Embryonic facial prominence (tissue), 1 donor: Measurements from ENCODE around the gene PLEKHJ1.

Source experiments
- DNase-seq: peaks from one replicate; pipeline ENCODE4 v3.0.0-alpha.2; 2016; ENCODE audit errors: extremely low spot score

The PLEKHJ1 gene

DNA sequence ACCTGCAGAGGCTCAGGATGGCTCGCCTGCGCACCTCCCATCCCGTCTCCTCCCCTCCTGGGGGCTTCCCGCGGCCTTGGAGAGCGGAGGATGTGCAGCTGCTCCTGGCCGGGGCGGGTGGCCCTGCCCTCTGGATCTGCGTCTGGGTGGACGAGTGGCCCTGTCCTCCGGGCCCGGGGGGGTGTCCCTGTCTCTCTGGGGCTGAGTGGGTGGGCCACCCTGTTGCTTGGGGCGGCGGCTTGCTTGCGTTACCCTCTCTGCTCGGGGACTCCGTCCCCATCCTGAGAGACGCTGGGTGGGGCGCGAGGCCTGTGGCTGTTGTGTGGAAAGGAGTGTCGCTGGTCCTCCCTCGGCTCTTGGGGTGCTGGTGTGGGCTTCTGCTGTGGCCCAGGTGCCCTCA is 37.8 kb downstream of the PLEKHJ1 start:
- no peak for DNase-seq

DNA sequence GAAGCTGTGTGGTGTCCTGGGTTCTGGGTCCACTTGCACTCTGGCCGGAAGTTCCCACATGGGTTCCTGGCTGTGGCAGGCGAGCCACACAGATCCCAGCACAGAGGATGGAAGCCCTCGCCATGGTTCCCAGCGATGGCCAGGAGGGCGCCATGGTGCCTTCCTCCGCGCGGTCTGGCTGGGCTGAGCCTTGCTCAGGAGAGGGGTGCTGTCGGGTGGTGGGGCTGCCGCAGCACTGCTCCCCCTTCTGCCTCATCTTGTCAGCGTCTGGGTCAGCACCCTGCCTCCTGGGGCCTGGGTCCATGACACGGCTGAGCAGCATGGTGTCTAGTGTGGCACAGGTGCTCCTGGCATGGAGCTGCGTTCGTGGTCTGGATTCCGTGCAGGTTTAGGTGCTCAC is 38.9 kb downstream of the PLEKHJ1 start:
- no peak for DNase-seq

DNA sequence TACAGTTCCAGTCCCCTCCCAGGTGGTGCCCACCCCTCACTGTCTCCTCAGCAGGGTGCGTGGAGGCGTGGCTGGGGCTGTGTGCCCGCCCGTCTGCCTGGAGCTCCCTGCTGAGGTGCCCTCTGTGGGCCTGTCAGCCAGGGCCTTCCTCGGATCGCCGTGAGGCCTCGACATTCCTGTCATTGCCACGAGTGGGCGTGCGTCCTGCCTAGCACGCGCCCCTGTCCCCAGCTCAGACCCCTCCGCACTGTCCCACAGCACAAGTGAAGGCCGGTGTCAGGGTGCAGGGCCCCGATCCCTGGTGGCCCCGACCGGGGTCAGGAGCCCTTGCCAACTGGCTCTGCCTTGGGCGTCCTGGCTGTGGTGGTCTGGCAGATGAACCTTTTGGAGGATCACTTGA is 40.2 kb downstream of the PLEKHJ1 start:
- DNase-seq: no peak

DNA sequence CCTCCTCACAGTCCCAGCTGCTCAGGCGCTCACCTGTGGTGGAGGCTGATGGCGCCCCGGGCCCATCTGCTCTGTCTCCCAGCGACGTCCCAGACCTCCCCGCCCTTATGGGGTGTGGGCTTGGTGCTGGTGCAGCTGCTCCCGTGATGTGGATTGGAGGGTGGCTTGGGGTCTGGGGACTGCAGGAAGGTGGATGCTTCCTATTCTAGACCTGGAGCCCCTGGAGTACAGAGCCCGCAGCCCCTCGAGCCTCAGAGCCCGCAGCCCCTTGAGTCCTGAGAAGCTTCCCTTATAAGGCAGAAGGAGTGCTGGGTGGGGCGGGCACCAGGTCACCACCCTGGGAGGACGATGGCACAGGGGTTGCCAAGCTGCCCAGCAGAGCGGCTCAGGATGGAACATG is 40.8 kb downstream of the PLEKHJ1 start:
- no peak for DNase-seq

DNA sequence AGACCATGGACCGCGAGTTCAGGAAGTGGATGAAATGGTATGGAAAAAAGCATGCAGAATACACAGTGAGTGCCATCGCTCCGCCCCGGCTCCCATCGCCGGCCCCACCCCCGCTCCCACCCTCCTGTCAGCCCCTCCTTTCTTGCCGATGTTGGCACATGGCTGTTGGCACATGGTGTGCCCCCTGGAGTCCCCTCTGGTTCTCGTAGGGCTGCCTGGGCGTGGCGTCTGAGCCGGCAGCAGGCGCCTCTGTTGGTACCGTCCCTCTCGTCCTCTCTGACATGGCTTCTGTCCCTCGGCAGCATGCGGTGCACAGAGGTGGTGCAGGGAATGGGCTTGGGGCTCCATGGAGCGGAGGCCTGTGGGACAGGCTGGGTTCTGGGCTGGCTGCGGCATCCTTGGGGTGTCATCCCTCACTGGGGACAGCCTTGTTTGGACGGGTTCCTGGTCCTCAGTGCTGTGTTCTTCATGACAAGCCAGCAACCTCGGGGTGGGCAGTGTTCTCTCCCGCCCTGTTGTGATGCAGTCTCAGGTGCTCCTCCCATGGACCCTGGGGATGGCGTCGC is 41.5 kb downstream of the PLEKHJ1 start:
- DNase-seq: no peak

DNA sequence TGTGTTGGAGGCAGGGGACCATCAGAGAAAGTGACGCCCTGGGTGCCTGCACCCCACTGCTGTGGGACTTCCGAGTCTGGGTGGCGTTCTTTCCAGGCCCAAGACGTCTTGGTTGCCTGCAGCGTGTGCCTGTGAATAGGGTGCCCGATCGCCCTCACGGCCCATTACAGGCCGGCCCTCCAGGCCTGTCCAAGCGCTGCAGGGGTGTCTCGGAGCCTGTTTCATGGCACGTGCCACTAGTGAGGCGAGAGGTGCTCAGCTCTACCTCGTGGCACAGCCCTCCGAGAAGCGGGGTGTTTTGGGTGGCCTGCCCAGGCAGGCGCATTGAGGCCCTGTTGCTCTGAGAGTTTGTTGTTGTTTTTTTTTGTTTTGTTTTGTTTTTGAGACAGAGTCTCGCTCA is 42.3 kb downstream of the PLEKHJ1 start:
- DNase-seq: no peak

DNA sequence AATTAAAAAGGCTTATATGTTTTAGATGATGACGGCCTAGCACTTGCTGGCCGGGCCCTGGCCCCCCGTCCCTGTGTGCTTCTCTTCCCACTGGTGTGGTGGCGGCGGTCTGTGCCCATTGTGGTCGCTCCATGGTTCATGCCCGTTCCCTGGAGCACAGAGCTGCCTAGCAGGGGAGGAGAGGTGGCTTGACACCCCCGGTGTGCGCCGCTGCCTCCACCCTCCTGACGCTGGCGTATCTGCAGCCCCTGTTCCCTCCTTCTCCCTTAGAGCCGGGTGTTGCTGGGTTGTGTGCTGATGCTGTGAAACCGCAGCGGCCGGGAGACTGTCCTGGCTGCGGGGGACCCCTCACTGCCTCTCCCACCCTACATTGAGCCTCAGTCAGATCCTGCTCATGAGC is 43.3 kb downstream of the PLEKHJ1 start:
- DNase-seq: no peak

DNA sequence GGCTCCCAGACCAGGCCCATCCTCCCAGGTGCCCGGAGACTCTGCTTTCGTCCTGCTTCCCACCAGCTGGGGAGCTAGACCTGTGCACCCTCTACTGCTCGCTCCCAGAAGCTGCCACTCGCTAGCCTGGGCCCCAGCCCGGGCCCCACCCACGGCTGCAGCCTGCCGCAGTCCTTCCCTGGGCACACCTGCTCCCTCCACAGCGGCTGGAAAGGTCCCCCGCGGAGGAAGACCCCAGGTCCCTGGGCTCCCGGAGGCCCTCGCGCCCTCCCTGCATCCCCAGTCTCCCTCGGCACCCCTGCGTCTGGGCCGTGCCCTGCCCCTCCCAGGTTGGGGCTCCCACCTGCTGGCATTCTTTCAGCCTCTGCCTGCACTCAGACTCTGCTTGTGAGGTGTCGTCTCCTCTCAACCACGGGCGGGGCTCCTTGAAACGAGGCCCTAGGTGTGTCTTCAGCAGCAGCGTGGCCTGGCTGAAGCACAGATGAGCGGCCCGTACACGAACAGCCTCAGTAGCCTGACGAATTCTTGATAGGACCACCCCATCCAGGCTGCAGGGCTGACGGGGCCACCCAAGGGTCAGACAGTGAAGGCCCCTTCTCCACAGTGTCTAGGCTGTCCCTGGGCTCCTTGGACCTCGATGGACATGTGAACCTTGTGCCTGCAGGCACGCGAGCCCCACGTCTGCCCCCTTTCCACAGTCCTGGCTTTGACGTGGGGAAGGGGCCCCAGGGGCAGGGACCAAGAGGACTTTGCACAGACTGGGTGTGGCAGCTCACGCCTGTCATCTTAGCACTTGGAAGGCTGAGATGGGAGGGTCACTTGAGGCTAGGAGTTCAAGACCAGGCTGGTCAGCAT is 44.4 kb downstream of the PLEKHJ1 start:
- no peak for DNase-seq

DNA sequence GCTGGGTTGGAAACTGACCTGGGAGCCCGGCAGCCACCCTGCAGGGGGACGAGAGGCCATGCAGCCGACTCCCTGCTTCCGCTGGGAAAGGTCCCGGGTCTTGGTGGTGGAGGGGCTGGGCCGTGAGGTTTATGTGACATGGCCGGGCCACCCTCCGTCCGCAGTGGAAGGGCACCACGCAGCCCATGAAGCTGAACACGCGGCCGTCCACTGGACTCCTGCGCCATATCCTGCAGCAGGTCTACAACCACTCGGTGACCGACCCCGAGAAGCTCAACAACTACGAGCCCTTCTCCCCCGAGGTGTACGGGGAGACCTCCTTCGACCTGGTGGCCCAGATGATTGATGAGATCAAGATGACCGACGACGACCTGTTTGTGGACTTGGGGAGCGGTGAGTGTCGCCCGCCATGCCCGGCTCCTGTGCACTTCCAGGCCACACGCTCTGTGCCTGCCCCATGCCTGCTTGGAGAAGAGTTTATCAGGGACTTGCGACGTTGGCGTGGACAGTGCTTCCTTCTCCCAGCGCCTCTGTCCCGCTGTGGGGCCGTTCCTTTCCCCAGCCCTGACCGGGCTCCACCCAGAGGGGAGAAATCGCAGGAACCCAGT is 45.2 kb downstream of the PLEKHJ1 start:
- no peak for DNase-seq

DNA sequence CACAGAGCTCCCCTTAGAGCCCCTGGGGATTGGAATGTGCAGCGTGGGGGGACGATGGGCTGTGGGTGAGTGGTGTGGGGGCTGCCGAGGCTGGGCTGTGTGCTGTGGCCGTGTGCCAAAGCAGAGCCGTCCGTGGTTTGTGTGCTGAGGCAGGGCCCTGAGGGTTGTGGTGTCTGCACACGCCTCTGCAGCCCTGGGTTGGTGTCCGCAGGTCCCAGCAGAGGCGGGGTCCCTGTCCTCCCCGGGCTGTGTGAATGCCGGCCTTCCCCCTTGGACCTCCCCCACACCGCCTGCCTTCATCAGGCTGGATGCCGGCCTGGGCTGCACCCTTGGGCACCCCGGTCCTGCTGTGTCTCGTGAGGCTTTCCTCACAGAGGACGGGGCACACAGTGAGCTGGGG is 46.2 kb downstream of the PLEKHJ1 start:
- no peak for DNase-seq

DNA sequence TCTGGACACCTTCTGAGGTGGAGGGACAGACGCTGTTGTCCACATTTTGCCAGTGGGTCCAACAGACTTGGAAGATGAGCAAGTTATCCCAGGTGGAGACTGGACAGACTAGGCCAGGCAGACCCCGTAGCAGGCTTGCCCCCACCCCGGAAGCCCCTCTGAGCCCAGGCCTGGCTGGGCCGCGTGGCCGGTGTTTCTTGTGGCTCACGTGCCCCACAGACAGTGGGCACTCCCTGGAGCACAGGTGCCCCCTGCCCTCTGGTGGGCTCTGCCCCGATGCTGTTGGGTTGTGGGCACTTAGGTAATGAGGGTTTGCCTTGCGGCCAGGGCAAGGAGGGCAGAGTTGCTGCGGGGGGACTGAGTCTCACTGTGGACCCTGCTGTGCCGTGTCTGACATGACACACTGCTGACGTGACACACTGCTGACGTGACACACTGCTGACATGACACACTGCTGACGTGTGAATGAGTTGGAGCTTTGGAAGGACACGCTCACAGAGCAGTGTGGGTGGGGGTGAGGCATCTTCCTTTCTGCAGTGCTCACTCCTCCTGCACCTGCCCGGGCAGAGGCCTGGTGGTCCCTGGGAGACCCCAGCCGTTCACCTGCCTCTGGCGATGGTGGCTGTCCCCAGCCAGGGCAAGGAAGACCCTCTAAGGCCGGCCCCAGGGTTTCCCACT is 47.3 kb downstream of the PLEKHJ1 start:
- no peak for DNase-seq

DNA sequence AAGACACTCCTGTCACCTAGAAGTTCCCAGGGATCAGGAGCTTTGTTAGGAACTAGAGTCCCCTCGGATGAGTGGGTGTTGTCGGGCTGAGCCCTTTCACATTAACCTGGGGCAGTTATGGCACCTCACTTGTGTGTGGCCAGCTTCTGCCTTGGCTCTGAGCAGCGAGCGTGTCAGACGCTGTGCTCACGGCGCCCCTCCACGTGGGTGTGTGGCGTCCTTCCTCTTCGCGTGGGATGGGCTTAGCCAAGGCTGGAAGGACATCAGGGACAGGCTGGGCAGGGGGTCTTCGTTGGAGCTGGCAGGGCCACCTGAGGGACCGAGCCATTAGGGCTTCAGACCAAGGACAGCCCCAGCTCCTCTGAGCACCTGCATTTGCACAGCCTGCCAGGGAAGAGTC is 49.0 kb downstream of the PLEKHJ1 start:
- DNase-seq: no peak

DNA sequence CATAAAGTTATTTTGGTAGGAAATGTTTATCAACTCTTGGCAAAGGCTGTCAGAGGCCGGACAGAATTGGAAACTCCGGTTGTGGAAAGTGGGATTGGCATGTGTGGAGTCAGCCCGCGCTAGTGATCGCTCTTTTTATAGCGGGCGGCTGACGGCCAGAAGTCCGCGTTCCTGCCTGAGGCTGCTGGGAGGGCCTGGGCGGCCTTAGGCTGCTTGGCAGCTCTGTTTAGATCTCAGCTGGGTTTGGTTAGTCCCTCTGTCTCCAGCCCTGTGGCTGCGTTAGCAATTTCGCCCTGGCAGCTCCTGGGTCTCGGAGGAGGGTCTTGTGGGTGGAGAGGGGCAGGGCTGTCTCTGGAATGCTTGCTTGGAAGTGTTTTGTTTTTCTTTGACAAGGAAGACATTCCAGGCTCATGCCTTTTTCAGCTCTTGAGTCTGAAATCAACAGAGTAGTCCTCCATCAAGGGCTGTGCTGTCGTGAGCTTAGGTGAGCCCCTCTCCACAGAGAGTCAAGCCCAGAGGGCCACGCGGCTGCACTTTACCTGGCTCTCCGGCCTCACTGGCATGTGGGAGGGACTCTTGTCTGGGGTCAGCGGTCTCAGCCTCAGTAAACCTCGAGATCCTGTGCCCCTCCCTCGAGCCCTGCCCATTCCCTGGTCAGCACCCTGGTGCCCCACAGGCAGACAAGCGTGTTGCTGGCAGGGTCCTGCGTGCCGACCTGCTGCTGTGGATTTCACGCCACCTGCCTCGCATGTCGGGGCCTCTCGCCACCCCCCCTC is 49.9 kb downstream of the PLEKHJ1 start:
- peak; percentile 68 for DNase-seq

DNA sequence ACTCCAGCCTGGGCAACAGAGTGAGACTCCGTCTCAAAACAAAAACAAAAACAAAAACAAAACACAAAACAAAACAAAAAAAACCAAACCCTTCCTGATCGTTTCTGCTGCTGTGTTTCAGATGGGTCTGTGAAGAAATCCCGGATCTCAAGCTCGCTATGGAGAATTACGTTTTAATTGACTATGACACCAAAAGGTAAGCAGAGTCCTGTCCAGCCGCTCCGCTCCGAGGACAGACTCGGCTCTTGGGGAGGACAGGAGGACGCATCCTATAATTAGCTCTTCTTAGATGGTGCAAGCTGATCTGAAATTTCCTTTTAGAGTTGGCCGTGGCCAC is 50.4 kb downstream of the PLEKHJ1 start:
- DNase-seq: no peak

DNA sequence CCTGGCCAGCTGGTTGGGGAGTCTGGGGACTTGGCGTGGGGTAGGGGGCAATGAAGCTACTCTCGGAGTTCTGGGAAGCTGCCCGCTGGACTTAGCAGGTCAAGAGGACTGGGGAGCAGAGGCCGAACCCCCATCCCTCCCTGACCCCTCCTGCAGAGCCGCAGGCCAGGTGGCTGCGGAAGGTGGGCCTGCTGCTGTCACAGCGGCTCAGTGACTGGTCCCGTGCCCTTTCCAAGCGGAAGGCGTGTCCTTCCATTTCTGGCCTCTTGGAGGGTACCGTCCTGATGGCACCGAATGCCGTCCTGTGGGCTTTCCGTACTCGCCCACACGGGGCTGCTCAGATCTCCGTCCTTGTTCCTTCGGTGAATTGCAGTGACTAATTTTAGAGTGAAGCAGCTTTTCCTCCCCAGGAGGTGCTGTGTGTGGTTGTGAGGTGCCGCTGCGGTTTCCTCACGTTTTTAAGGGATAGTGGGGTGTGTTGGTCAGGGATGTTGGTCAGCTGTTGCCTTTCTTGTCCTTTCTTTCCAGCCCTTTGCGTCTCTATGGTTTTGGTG is 51.6 kb downstream of the PLEKHJ1 start:
- no peak for DNase-seq
